Neuronal stem cell (in vitro differentiated cells): ENCODE measurements around the gene DGKB.

Experiments
- DNase-seq: peaks from one replicate; pipeline ENCODE4 v3.0.0-alpha.2; 2013; ENCODE audit warnings: low spot score
- H2AFZ ChIP-seq: one replicate; pipeline ENCODE4 v1.6.1; 2013; ENCODE audit warnings: mild to moderate bottlenecking, low read length, inconsistent platforms
- H2AK5ac ChIP-seq: 2 replicates; pipeline ENCODE4 v1.6.1; 2013; ENCODE audit warnings: low read depth, mild to moderate bottlenecking, inconsistent platforms, low read length, moderate library complexity, mixed read lengths
- H2BK120ac ChIP-seq: 2 replicates; pipeline ENCODE4 v1.6.1; 2013; ENCODE audit warnings: low read depth, mild to moderate bottlenecking, inconsistent platforms, low read length, moderate library complexity, mixed read lengths
- H2BK12ac ChIP-seq: one replicate; pipeline ENCODE4 v1.6.1; 2013; ENCODE audit warnings: low read length, inconsistent platforms
- H2BK15ac ChIP-seq: 2 replicates; pipeline ENCODE4 v1.6.1; 2013; ENCODE audit warnings: mild to moderate bottlenecking, low read length, inconsistent platforms, mixed read lengths
- H2BK5ac ChIP-seq: one replicate; pipeline ENCODE4 v1.6.1; 2013; ENCODE audit warnings: inconsistent platforms, mild to moderate bottlenecking, low read length, moderate library complexity
- H3K14ac ChIP-seq: one replicate; pipeline ENCODE4 v1.6.1; 2013; ENCODE audit warnings: low read length, inconsistent platforms
- H3K18ac ChIP-seq: 2 replicates; pipeline ENCODE4 v1.6.1; 2013; ENCODE audit warnings: low read length, inconsistent platforms
- H3K23ac ChIP-seq: 2 replicates; pipeline ENCODE4 v1.6.1; 2013; ENCODE audit warnings: low read depth, mild to moderate bottlenecking, mixed read lengths, low read length, inconsistent platforms; ENCODE audit not compliant: poor library complexity
- H3K27ac ChIP-seq: replicated peaks from 3 replicates; pipeline ENCODE4 v1.5.1; 2013; ENCODE audit warnings: low read length, inconsistent platforms
- H3K27me3 ChIP-seq, 3 experiments: 2 replicates each; pipeline ENCODE4 v1.6.1; 2013; ENCODE audit warnings: low read length in 3 of 3, mild to moderate bottlenecking in 2 of 3, inconsistent platforms in 1 of 3, low read depth in 1 of 3, mixed read lengths in 1 of 3, moderate library complexity in 1 of 3; ENCODE audit not compliant: control insufficient read depth in 3 of 3, insufficient read depth in 3 of 3
- H3K36me3 ChIP-seq, 2 donors: replicated peaks in 1 of 2; 2 replicates each; pipeline ENCODE4 v1.6.1; 2013; ENCODE audit warnings: low read length in 2 of 2; ENCODE audit not compliant: control insufficient read depth in 2 of 2, insufficient read depth in 2 of 2
- H3K4ac ChIP-seq: 2 replicates; pipeline ENCODE4 v1.6.1; 2013; ENCODE audit warnings: inconsistent platforms, mild to moderate bottlenecking, low read length, moderate library complexity
- H3K4me1 ChIP-seq, 2 donors: 1 replicate in 1 of 2; 2 replicates in 1 of 2; pipeline ENCODE4 v1.6.1; 2013; ENCODE audit warnings: low read length in 2 of 2, low read depth in 1 of 2; ENCODE audit not compliant: control insufficient read depth in 2 of 2, insufficient read depth in 1 of 2
- H3K4me2 ChIP-seq: one replicate; pipeline ENCODE4 v1.6.1; 2013; ENCODE audit warnings: mild to moderate bottlenecking, low read length, inconsistent platforms; ENCODE audit not compliant: insufficient read depth, poor library complexity, severe bottlenecking
- H3K4me3 ChIP-seq, 2 donors: 2 replicates each; pipeline ENCODE4 v1.5.1; 2013; ENCODE audit warnings: low read length in 2 of 2, mild to moderate bottlenecking in 2 of 2, inconsistent platforms in 1 of 2, moderate library complexity in 1 of 2
- H3K79me1 ChIP-seq: one replicate; pipeline ENCODE4 v1.6.1; 2013; ENCODE audit warnings: low read depth, mild to moderate bottlenecking, inconsistent platforms, low read length, moderate library complexity
- H3K9ac ChIP-seq: one replicate; pipeline ENCODE4 v1.6.1; 2013; ENCODE audit warnings: mild to moderate bottlenecking, low read depth, low read length, inconsistent platforms; ENCODE audit not compliant: poor library complexity
- H3K9me3 ChIP-seq, 2 donors: replicated peaks in 1 of 2; 2 replicates each; pipeline versions ENCODE3 to v1.6.1; 2013; ENCODE audit warnings: low read length in 2 of 2, mild to moderate bottlenecking in 2 of 2, inconsistent platforms in 1 of 2, low read depth in 1 of 2, mixed read lengths in 1 of 2, moderate library complexity in 1 of 2; ENCODE audit not compliant: control insufficient read depth in 2 of 2, insufficient read depth in 1 of 2
- H4K8ac ChIP-seq: one replicate; pipeline ENCODE4 v1.6.1; 2013; ENCODE audit warnings: low read depth, mild to moderate bottlenecking, inconsistent platforms, low read length, moderate library complexity
- H4K91ac ChIP-seq: one replicate; pipeline ENCODE4 v1.6.1; 2013; ENCODE audit warnings: low read length, low read depth, mild to moderate bottlenecking, inconsistent platforms; ENCODE audit not compliant: poor library complexity
- WGBS, 2 donors: extraction: QIAGEN DNeasy Blood & Tissue Kit; methylation state at CpG; one replicate each; pipeline ENCODE4 v1.1.7; 2013; ENCODE audit warnings: missing lambda C conversion rate in 2 of 2, mixed read lengths in 1 of 2; ENCODE audit not compliant: insufficient read length in 2 of 2, insufficient replicate concordance in 1 of 2; ENCODE audit errors: extremely low coverage in 2 of 2; 5-methylcytosine and 5-hydroxymethylcytosine counted together

Gene DGKB

GRCh38 chr7:14148974-14149373, 753.6 kb downstream of the DGKB start:
- Histone ChIP-seq H3K9ac (no peak overlapping the region), H3K18ac (no peak overlapping the region), H3K4me1 (peaks cover 0 to 2% of the 10 kb centered on the region in 2 donors), H2BK120ac (no peak overlapping the region), H2AK5ac (no peak overlapping the region), H2BK12ac (no peak overlapping the region), H3K36me3 (no peaks in the 10 kb centered on the region), H2AFZ (peak overlapping the region; percentile 55), H3K4me2 (no peak overlapping the region), H3K23ac (no peak overlapping the region), H3K79me1 (no peaks in the 10 kb centered on the region), H2BK5ac (no peak overlapping the region), H4K91ac (no peak overlapping the region), H3K14ac (no peak overlapping the region), H3K27me3 (no peaks in the 10 kb centered on the region), H3K27ac (no peak overlapping the region), H3K4ac (no peak overlapping the region), H2BK15ac (no peak overlapping the region), H3K9me3 (no peaks in the 10 kb centered on the region), H3K4me3 (no peak overlapping the region), H4K8ac (no peak overlapping the region)
- no CpG with 5 or more reads among the region's 5 CpGs for WGBS, 2 donors
- DNase-seq, result no peak

GRCh38 chr7:14147532-14147931, 755.0 kb downstream of the DGKB start:
- no peak overlapping the region for H4K91ac ChIP-seq
- H3K4ac ChIP-seq, result no peak overlapping the region
- no peak for DNase-seq
- no peaks in the 10 kb centered on the region for H3K27me3 ChIP-seq
- no peak overlapping the region for H2BK12ac ChIP-seq
- no peak overlapping the region for H3K4me3 ChIP-seq
- H3K36me3 ChIP-seq, result no peaks in the 10 kb centered on the region
- no peak overlapping the region for H4K8ac ChIP-seq
- no peak overlapping the region for H2BK15ac ChIP-seq
- H3K79me1 ChIP-seq, result no peaks in the 10 kb centered on the region
- H3K9ac ChIP-seq, result no peak overlapping the region
- H3K23ac ChIP-seq, result no peak overlapping the region
- H2AFZ ChIP-seq, result no peak overlapping the region
- no peaks in the 10 kb centered on the region for H3K9me3 ChIP-seq
- H3K4me2 ChIP-seq, result no peak overlapping the region
- WGBS, 2 donors, result no CpG with 5 or more reads among the region's 2 CpGs
- no peak overlapping the region for H2BK120ac ChIP-seq
- H2BK5ac ChIP-seq, result no peak overlapping the region
- no peak overlapping the region for H2AK5ac ChIP-seq
- H3K27ac ChIP-seq, result no peak overlapping the region
- H3K4me1 ChIP-seq, result no peaks in the 10 kb centered on the region
- H3K14ac ChIP-seq, result no peak overlapping the region
- H3K18ac ChIP-seq, result no peak overlapping the region

GRCh38 chr7:14144538-14144937, 758.0 kb downstream of the DGKB start:
- H3K4me2 ChIP-seq, result no peak overlapping the region
- H3K79me1 ChIP-seq, result no peaks in the 10 kb centered on the region
- H2BK5ac ChIP-seq, result no peak overlapping the region
- peaks cover 0 to 2% of the 10 kb centered on the region in 2 donors for H3K36me3 ChIP-seq
- WGBS, 2 donors, result no CpG with 5 or more reads among the region's 2 CpGs
- no peak overlapping the region for H2BK12ac ChIP-seq
- no peak for DNase-seq
- no peak overlapping the region for H4K91ac ChIP-seq
- H3K14ac ChIP-seq, result no peak overlapping the region
- H3K23ac ChIP-seq, result no peak overlapping the region
- no peak overlapping the region for H2BK120ac ChIP-seq
- no peak overlapping the region for H3K18ac ChIP-seq
- no peaks in the 10 kb centered on the region for H3K27me3 ChIP-seq
- no peak overlapping the region for H3K9ac ChIP-seq
- H2AFZ ChIP-seq, result no peak overlapping the region
- H3K9me3 ChIP-seq, result no peaks in the 10 kb centered on the region
- H3K4ac ChIP-seq, result no peak overlapping the region
- no peaks in the 10 kb centered on the region for H3K4me1 ChIP-seq
- no peak overlapping the region for H3K4me3 ChIP-seq
- H4K8ac ChIP-seq, result no peak overlapping the region
- H2AK5ac ChIP-seq, result no peak overlapping the region
- no peak overlapping the region for H3K27ac ChIP-seq
- no peak overlapping the region for H2BK15ac ChIP-seq

GRCh38 chr7:14144109-14144508, 758.4 kb downstream of the DGKB start:
- WGBS, 2 donors, result no CpG with 5 or more reads among the region's 1 CpG
- no peaks in the 10 kb centered on the region for H3K79me1 ChIP-seq

More at GRCh38 chr7:14144109-14144508, 758.4 kb downstream of the DGKB start:
- no peak overlapping the region for H2BK15ac ChIP-seq
- no peak overlapping the region for H3K9ac ChIP-seq
- H3K9me3 ChIP-seq, result no peaks in the 10 kb centered on the region
- H3K18ac ChIP-seq, result no peak overlapping the region
- H3K27ac ChIP-seq, result no peak overlapping the region
- H2AK5ac ChIP-seq, result no peak overlapping the region
- no peak overlapping the region for H3K14ac ChIP-seq
- H4K8ac ChIP-seq, result no peak overlapping the region
- no peak overlapping the region for H3K23ac ChIP-seq
- no peak overlapping the region for H4K91ac ChIP-seq
- no peak for DNase-seq
- H3K4ac ChIP-seq, result no peak overlapping the region
- H3K27me3 ChIP-seq, result no peaks in the 10 kb centered on the region
- H3K4me3 ChIP-seq, result no peak overlapping the region
- H2AFZ ChIP-seq, result no peak overlapping the region
- H2BK12ac ChIP-seq, result no peak overlapping the region
- no peak overlapping the region for H3K4me2 ChIP-seq
- H2BK5ac ChIP-seq, result no peak overlapping the region
- H2BK120ac ChIP-seq, result no peak overlapping the region
- no peaks in the 10 kb centered on the region for H3K4me1 ChIP-seq
- H3K36me3 ChIP-seq, result peaks cover 0 to 2% of the 10 kb centered on the region in 2 donors
